ENCODE measurements around the gene RAPGEF6.
A peak's percentile ranks its signal among the peaks of the same experiment; 100 is the strongest.

Gene RAPGEF6

GRCh38 chr5:131541071-131541470 lies 94.0 kb downstream of the RAPGEF6 start:
- no peak for DNase-seq

- no peak for DNase-seq
Observed at GRCh38 chr5:131539251-131539650, 95.8 kb downstream of the RAPGEF6 start.

GRCh38 chr5:131538177-131538593 lies 96.8 kb downstream of the RAPGEF6 start:
- DNase-seq: peak in 1 of 2 experiments; percentile 17

- no peak for DNase-seq
Observed at GRCh38 chr5:131536850-131537448, 98.1 kb downstream of the RAPGEF6 start.

GRCh38 chr5:131536211-131536826 lies 98.7 kb downstream of the RAPGEF6 start:
- peak; percentile 78 to 82 for DNase-seq

- DNase-seq: no peak
Observed at GRCh38 chr5:131534974-131535373, 100.1 kb downstream of the RAPGEF6 start.

GRCh38 chr5:131533836-131534235 lies 101.2 kb downstream of the RAPGEF6 start:
- peak; percentile 43 to 45 for DNase-seq

- no peak for DNase-seq
Observed at GRCh38 chr5:131532031-131532640, 102.9 kb downstream of the RAPGEF6 start.

GRCh38 chr5:131530706-131531331 lies 104.2 kb downstream of the RAPGEF6 start:
- no peak for DNase-seq

GRCh38 chr5:131528682-131529081 lies 106.3 kb downstream of the RAPGEF6 start:
- DNase-seq: no peak

GRCh38 chr5:131525805-131526204 lies 109.2 kb downstream of the RAPGEF6 start:
- peak; percentile 49 to 59 for DNase-seq

- DNase-seq: no peak
Observed at GRCh38 chr5:131524431-131524830, 110.6 kb downstream of the RAPGEF6 start.

GRCh38 chr5:131523500-131524185 lies 111.4 kb downstream of the RAPGEF6 start:
- DNase-seq: no peak

GRCh38 chr5:131521252-131521651 lies 113.8 kb downstream of the RAPGEF6 start:
- DNase-seq: no peak

- no peak for DNase-seq
Observed at GRCh38 chr5:131515348-131515747, 119.7 kb downstream of the RAPGEF6 start.

GRCh38 chr5:131514316-131515283 lies 120.4 kb downstream of the RAPGEF6 start:
- DNase-seq: peak; percentile 78 to 79

GRCh38 chr5:131513780-131514179 lies 121.2 kb downstream of the RAPGEF6 start:
- DNase-seq: no peak

GRCh38 chr5:131511934-131512333 lies 123.1 kb downstream of the RAPGEF6 start:
- no peak for DNase-seq

GRCh38 chr5:131509801-131510200 lies 125.2 kb downstream of the RAPGEF6 start:
- DNase-seq: no peak

GRCh38 chr5:131505237-131505908 lies 129.7 kb downstream of the RAPGEF6 start:
- DNase-seq: no peak

- no peak for DNase-seq
Observed at GRCh38 chr5:131496400-131496713, 138.7 kb downstream of the RAPGEF6 start.
